ENCODE data around the gene DOCK2.

DNA sequence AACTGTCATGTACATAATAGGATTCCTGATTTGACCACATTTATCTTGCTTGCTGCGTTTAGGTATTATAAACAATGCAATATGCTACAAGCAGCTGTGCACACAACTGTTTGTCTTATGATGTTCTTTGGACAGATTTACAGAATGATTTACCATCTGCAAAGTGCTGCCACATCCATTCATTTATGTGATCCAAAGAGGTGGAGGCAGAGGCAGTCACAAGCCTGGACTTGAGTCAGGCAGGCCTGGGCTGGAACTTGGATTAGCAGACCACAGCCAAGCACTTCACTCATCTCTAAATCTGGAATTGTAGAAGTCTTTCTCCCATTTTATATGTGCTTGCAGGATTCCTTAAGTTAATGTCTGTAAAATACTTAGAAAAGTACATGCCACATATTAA is 194.3 kb downstream of the DOCK2 start:
- TF ChIP-seq POLR2AphosphoS5 (IDR thresholded peaks at IDR 0.05; ENCODE audit: borderline replicate concordance, low read depth, low read length): no peak
- TF ChIP-seq EZH2 (IDR thresholded peaks at IDR 0.05): no peak
